Thyroid gland (tissue), 4 donors: ENCODE measurements around the gene ZNF524.

Experiments used
- CTCF ChIP-seq, 6 experiments: fragments of 200-600 bp in 3 of 6; fragments of 450-650 bp in 3 of 6; sonication (generic) in 3 of 6; IDR thresholded peaks; one replicate each; pipeline ENCODE4 v1.5.1; 2016 to 2019; ENCODE audit warnings: antibody characterized with exemption in 6 of 6, mild to moderate bottlenecking in 2 of 6, inconsistent platforms in 1 of 6, moderate library complexity in 1 of 6
- POLR2A ChIP-seq, 2 donors: fragments of 450-650 bp; IDR thresholded peaks; one replicate each; pipeline ENCODE4 v1.6.1; 2017; ENCODE audit warnings: antibody characterized with exemption in 2 of 2, mild to moderate bottlenecking in 2 of 2, moderate library complexity in 1 of 2

DNA sequence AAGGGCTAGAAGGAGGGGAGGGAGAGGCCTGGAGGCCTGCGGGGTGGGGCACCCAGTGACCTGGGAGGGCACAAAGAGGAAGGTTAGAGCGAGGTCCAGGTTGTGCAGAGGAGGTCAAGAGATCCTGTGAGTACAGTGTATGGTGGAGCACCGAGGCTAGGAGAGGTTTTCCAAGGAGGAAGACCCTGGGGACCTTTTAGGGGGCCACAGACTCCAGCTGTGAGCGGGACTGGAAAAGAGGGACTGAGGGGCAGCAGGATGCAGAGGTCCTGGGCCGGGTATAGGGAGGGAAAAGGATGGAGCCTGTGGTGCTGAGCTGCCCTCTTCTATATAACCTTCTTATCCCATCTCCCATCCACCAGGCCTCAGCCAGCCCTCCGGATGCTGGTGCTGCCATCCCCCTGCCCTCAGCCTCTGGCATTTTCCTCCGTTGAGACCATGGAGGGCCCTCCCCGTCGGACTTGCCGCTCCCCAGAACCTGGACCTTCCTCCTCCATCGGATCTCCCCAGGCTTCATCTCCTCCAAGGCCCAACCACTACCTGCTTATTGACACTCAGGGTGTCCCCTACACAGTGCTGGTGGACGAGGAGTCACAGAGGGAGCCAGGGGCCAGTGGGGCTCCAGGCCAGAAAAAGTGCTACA lies 44.2 kb downstream of the ZNF524 start:
- TF ChIP-seq CTCF (IDR thresholded peaks at IDR 0.05), result no peak
- TF ChIP-seq POLR2A (IDR thresholded peaks at IDR 0.05), result no peak
